Panc1 (cell line): Measurements from ENCODE around the gene PCDHGB4. TPM values are rescaled to one million over a fixed set of nuclear protein-coding genes. Genes with fewer than 3 reads are reported as not detected.

Experiments used
- ATAC-seq: fragments of 200-7000 bp; cut with Tn5 transposase; 2 replicates; pipeline ENCODE4 v1.9.1; 2020; ENCODE audit warnings: mild to moderate bottlenecking, moderate library complexity
- BruUV-seq: library from RNA; stranded (reverse); fragments of 400-500 nt; replicated peaks from 2 replicates; lab custom pipeline; 2021; lab: Mats Ljungman, UMichigan
- CTCF ChIA-PET: fragments of 300-600 bp; sonication (Branson Sonifier 250); formaldehyde crosslinking; loops from one replicate; lab custom pipeline; 2022; ENCODE audit warnings: antibody characterized with exemption; lab: Charles Lee
- POLR2A ChIA-PET: fragments of 300-600 bp; sonication (Branson Sonifier 250); formaldehyde crosslinking; loops from one replicate; lab custom pipeline; 2022; ENCODE audit warnings: antibody characterized with exemption; lab: Charles Lee
- DNase-seq: peaks from one replicate; pipeline ENCODE4 v3.0.0-alpha.2; 2010; ENCODE audit warnings: low read depth, low spot score
- H3K27ac ChIP-seq: 2 replicates; pipeline ENCODE4 v1.5.1; 2011; ENCODE audit warnings: mild to moderate bottlenecking, low read length, inconsistent platforms
- H3K27me3 ChIP-seq: fragments of 200-500 bp; sonication (Bioruptor generic); 2 replicates; pipeline ENCODE4 v1.6.0; 2014; ENCODE audit warnings: low read length, inconsistent platforms; ENCODE audit not compliant: control insufficient read depth, insufficient read depth
- H3K36me3 ChIP-seq: fragments of 200-500 bp; sonication (Bioruptor generic); 2 replicates; pipeline ENCODE4 v1.5.1; 2014; ENCODE audit warnings: inconsistent platforms, mild to moderate bottlenecking, low read length, moderate library complexity; ENCODE audit not compliant: control insufficient read depth, insufficient read depth
- H3K4me1 ChIP-seq: 2 replicates; pipeline ENCODE4 v1.5.1; 2011; ENCODE audit warnings: inconsistent platforms, mild to moderate bottlenecking, low read length, moderate library complexity; ENCODE audit not compliant: control insufficient read depth, insufficient read depth
- H3K4me3 ChIP-seq, 2 experiments: 2 replicates each; pipeline ENCODE4 v1.5.1; 2011 to 2012; ENCODE audit warnings: low read depth in 2 of 2, low read length in 2 of 2, mild to moderate bottlenecking in 2 of 2, inconsistent platforms in 1 of 2, moderate library complexity in 1 of 2
- H3K9me3 ChIP-seq: fragments of 200-500 bp; sonication (Bioruptor generic); 2 replicates; pipeline ENCODE4 v1.5.1; 2014; ENCODE audit warnings: low read depth, mild to moderate bottlenecking, inconsistent platforms, low read length, moderate library complexity; ENCODE audit not compliant: control insufficient read depth, insufficient read depth
- POLR2AphosphoS5 ChIP-seq: IDR thresholded peaks from 2 replicates; pipeline ENCODE4 v1.6.1; 2012; ENCODE audit warnings: mild to moderate bottlenecking, low read depth, low read length, moderate library complexity
- REST ChIP-seq, 2 experiments: IDR thresholded peaks; 2 replicates each; pipeline ENCODE4 v1.6.1; 2011 to 2012; ENCODE audit warnings: low read depth in 2 of 2, control low read depth in 1 of 2, low read length in 1 of 2, mild to moderate bottlenecking in 1 of 2, moderate library complexity in 1 of 2; ENCODE audit not compliant: insufficient read depth in 1 of 2
- SIN3A ChIP-seq: IDR thresholded peaks from 2 replicates; pipeline ENCODE4 v1.6.1; 2012; ENCODE audit warnings: low read depth, mild to moderate bottlenecking, low read length, moderate library complexity, borderline replicate concordance; ENCODE audit not compliant: insufficient read depth
- TCF7L2 ChIP-seq: IDR thresholded peaks from 2 replicates; pipeline ENCODE4 v1.6.1; 2011; ENCODE audit warnings: mild to moderate bottlenecking, low read depth, low read length, inconsistent platforms
- in situ Hi-C: cut with HindIII; loops from 2 replicates; pipeline ENCODE4 v1.10.0; 2016; ENCODE audit warnings: low sequenced_read_pairs, low pct_unique_long_range_greater_than_20kb
- intact Hi-C: fragments of 100-400 bp; cut with micrococcal nuclease; formaldehyde crosslinking; loops from one replicate; pipeline ENCODE4 v1.10.0; 2022; ENCODE audit not compliant: unreplicated experiment
- total RNA-seq: library from RNA; stranded (reverse); gene quantifications from one replicate; pipeline ENCODE4 v1.2.1, GENCODE V29; 2021; ENCODE audit not compliant: unreplicated experiment
- TF ChIP-seq, protein P1 (sequence below): fragments of 450-650 bp; IDR thresholded peaks from 2 replicates; pipeline ENCODE4 v1.5.1; 2017; ENCODE audit warnings: mild to moderate bottlenecking

Gene PCDHGB4
- total RNA-seq, 1 experiment from 2014 or later, result 0.21 TPM

DNA sequence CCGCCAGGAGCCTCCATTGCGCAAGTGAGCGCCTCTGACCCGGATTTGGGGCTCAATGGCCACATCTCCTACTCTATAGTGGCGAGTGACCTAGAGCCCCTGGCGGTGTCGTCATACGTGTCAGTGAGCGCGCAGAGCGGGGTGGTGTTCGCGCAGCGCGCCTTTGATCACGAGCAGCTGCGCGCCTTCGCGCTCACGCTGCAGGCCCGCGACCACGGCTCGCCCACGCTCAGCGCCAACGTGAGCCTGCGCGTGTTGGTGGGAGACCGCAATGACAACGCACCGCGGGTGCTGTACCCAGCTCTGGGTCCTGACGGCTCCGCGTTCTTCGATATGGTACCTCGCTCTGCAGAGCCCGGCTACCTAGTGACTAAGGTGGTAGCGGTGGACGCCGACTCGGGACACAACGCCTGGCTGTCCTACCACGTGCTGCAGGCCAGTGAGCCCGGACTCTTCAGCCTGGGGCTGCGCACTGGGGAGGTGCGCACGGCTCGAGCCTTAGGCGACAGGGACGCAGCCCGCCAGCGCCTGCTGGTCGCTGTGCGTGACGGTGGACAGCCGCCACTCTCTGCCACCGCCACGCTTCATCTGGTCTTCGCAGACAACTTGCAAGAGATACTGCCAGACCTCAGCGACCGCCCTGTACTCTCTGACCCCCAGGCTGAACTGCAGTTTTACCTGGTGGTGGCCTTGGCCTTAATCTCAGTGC, 22.3 kb downstream of the PCDHGB4 start:
- no peaks in the 10 kb centered on the region for H3K36me3 ChIP-seq
- no peaks in the 10 kb centered on the region for H3K27me3 ChIP-seq
- DNase-seq, result no peak
- POLR2A ChIA-PET, result no interaction called here
- TF ChIP-seq POLR2AphosphoS5 (no peak), TCF7L2 (no peak), REST (IDR thresholded peaks at IDR 0.05; ENCODE audit: insufficient read depth in 1 of 2, low read depth in 2 of 2, low read length in 1 of 2) (no peak), SIN3A (no peak)
- TF ChIP-seq, protein P1, sequence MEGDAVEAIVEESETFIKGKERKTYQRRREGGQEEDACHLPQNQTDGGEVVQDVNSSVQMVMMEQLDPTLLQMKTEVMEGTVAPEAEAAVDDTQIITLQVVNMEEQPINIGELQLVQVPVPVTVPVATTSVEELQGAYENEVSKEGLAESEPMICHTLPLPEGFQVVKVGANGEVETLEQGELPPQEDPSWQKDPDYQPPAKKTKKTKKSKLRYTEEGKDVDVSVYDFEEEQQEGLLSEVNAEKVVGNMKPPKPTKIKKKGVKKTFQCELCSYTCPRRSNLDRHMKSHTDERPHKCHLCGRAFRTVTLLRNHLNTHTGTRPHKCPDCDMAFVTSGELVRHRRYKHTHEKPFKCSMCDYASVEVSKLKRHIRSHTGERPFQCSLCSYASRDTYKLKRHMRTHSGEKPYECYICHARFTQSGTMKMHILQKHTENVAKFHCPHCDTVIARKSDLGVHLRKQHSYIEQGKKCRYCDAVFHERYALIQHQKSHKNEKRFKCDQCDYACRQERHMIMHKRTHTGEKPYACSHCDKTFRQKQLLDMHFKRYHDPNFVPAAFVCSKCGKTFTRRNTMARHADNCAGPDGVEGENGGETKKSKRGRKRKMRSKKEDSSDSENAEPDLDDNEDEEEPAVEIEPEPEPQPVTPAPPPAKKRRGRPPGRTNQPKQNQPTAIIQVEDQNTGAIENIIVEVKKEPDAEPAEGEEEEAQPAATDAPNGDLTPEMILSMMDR, result no peak
- no peak overlapping the region for H3K27ac ChIP-seq
- no peak for ATAC-seq
- no peaks in the 10 kb centered on the region for H3K9me3 ChIP-seq
- H3K4me3 ChIP-seq, result no peak overlapping the region
- in situ Hi-C loops, result no loop called here
- intact Hi-C loops, result loop anchor here (5.0 to 10.0 kb wide), 2 partner anchors 45 to 187 kb away; partner anchors contain the start of genes PCDHB14 and PCDHGA5
- BruUV-seq, result no TSS peak
- H3K4me1 ChIP-seq, result no peaks in the 10 kb centered on the region
- CTCF ChIA-PET, result no interaction called here

GRCh38 chr5:141411575-141411974, 24.1 kb downstream of the PCDHGB4 start:
- no peak for DNase-seq
- POLR2A ChIA-PET, result no interaction called here
- no peak for ATAC-seq
- intact Hi-C loops (loop anchor here (5.0 to 10.0 kb wide), 2 partner anchors 47 to 189 kb away; partner anchors contain the start of genes PCDHB14 and PCDHGA5), in situ Hi-C loops (no loop called here)
- Histone ChIP-seq H3K4me3 (no peak overlapping the region), H3K27me3 (no peaks in the 10 kb centered on the region), H3K9me3 (no peaks in the 10 kb centered on the region), H3K36me3 (no peaks in the 10 kb centered on the region), H3K4me1 (no peaks in the 10 kb centered on the region), H3K27ac (no peak overlapping the region)
- CTCF ChIA-PET, result no interaction called here
- TF ChIP-seq, protein P1, result no peak
- no TSS peak for BruUV-seq
